ENCODE measurements around the gene CAPG. TPM values are rescaled to one million over a fixed set of nuclear protein-coding genes. Genes with fewer than 3 reads are reported as not detected.
"Not testable (repeated sequence)": the region's sequence is repeated elsewhere in the genome, so short reads cannot be mapped to it uniquely, and the experiment has no call there.

CAPG gene
- total RNA-seq, 2 experiments from 2014 or later = 8.1 to 9.8 TPM

DNA sequence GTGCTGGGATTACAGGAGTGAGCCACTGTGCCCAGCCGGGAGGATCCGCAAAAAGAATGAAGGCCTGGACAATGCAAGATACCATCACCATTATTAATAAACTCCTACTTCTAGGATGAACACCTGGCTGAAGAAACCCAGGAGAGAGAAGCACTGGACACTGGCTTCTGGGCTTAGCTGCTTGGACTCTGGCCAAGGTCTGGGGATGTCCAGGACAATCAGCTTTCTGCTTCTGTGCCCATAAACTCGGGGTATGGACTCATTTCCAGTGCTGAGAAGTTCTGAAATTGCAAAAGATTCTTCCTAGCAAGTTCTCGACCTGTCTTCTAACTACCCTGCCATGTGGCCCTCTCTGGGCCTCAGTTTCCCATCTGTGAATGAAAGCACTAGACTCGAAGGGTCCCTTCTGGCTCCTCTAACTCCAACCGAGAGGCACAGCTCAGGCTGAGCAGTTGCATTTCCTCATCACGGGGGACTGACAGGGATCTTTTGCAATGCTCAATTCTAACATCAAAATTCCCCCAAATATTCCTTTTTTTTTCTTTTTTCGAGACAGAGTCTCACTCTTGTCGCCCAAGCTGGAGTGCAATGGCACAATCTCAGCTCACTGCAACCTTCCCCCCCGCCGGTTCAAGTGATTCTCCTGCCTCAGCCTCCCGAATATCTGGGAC lies 5.9 kb upstream of the CAPG start:
- H3K9me2 ChIP-seq (ENCODE audit: insufficient read depth, low read length) = no peaks in the 10 kb centered on the region
- no peak overlapping the region for H2AFZ ChIP-seq (ENCODE audit: low read length)
- intact Hi-C loops (cut with micrococcal nuclease; ENCODE audit: unreplicated experiment) = no loop called here
- H3K9me3 ChIP-seq (ENCODE audit: low read length) = no peaks in the 10 kb centered on the region
- no peak for DNase-seq (ENCODE audit: low spot score)
- ChIA-PET CTCF (ENCODE audit: unreplicated experiment) (no interaction called here), POLR2A (no interaction called here)
- H3K27ac ChIP-seq (ENCODE audit: low read depth, low read length, poor library complexity, severe bottlenecking) = no peak overlapping the region
- no TSS peak for BruUV-seq (replicated peaks)
- H3K4me3 ChIP-seq (ENCODE audit: low read depth, low read length, poor library complexity, severe bottlenecking) = no peak overlapping the region
- no peaks in the 10 kb centered on the region for H3K36me3 ChIP-seq (ENCODE audit: insufficient read depth, low read length)
- H3K4me2 ChIP-seq (ENCODE audit: low read length) = no peak overlapping the region
- peaks cover 28% of the 10 kb centered on the region for H3K4me1 ChIP-seq (ENCODE audit: insufficient read depth, low read length, poor library complexity, severe bottlenecking)
- TF ChIP-seq, protein P1, sequence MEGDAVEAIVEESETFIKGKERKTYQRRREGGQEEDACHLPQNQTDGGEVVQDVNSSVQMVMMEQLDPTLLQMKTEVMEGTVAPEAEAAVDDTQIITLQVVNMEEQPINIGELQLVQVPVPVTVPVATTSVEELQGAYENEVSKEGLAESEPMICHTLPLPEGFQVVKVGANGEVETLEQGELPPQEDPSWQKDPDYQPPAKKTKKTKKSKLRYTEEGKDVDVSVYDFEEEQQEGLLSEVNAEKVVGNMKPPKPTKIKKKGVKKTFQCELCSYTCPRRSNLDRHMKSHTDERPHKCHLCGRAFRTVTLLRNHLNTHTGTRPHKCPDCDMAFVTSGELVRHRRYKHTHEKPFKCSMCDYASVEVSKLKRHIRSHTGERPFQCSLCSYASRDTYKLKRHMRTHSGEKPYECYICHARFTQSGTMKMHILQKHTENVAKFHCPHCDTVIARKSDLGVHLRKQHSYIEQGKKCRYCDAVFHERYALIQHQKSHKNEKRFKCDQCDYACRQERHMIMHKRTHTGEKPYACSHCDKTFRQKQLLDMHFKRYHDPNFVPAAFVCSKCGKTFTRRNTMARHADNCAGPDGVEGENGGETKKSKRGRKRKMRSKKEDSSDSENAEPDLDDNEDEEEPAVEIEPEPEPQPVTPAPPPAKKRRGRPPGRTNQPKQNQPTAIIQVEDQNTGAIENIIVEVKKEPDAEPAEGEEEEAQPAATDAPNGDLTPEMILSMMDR (conservative IDR thresholded peaks at IDR 0.05; ENCODE audit: low read length) = no peak
- TF ChIP-seq EZH2phosphoT487 (IDR thresholded peaks at IDR 0.05; ENCODE audit: borderline replicate concordance, low read depth, low read length) = no peak
- no peaks in the 10 kb centered on the region for H4K20me1 ChIP-seq (ENCODE audit: insufficient read depth, low read length)
- no peaks in the 10 kb centered on the region for H3K79me2 ChIP-seq (ENCODE audit: insufficient read depth, low read depth, low read length)

DNA sequence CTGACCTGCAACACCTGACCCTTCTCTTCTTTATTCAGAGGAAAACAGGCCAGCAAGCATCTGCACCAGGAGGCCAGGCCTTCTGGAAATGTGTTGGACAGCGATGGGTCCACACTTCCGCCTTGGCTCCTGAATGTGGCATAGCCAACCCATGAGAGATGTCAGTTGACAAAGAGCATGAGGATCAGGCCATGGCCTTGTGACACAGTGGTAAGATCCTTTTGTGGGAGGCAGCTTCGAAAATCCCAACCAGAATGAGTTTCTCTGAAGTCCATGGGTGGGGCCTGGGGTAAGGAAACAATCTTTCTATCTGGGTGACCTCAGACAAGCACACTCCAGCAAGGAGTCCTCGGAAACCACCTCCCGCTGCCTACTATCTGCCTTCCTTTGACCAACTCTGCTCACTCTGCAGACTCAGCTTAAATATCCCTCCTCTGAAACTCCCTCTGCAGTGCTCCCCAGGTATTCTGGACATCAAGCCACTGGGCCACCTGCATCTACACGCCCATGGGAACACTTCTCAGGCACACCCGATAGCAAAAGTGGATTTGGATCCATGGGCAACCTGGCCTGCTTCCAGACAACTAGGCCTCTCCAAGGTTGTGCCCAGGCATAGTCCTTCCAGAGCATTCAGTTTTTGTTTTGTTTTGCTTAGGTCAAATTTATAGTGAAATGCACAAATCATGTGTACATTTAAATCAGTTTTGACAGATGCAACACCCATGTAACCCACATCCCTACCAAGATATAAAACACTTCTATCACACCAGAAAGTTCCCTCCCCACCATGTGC lies 4.8 kb upstream of the CAPG start:
- H3K4me2 ChIP-seq (ENCODE audit: low read length) = no peak overlapping the region
- no TSS peak for BruUV-seq (replicated peaks)
- intact Hi-C loops (cut with micrococcal nuclease; ENCODE audit: unreplicated experiment) = no loop called here
- POLR2A ChIA-PET = no interaction called here
- no peaks in the 10 kb centered on the region for H3K36me3 ChIP-seq (ENCODE audit: insufficient read depth, low read length)
- H2AFZ ChIP-seq (ENCODE audit: low read length) = no peak overlapping the region
- H3K9me3 ChIP-seq (ENCODE audit: low read length) = no peaks in the 10 kb centered on the region
- no peaks in the 10 kb centered on the region for H4K20me1 ChIP-seq (ENCODE audit: insufficient read depth, low read length)
- no peaks in the 10 kb centered on the region for H3K9me2 ChIP-seq (ENCODE audit: insufficient read depth, low read length)
- TF ChIP-seq EZH2phosphoT487 (IDR thresholded peaks at IDR 0.05; ENCODE audit: borderline replicate concordance, low read depth, low read length) = no peak
- TF ChIP-seq, protein P1 (conservative IDR thresholded peaks at IDR 0.05; ENCODE audit: low read length) = no peak
- H3K79me2 ChIP-seq (ENCODE audit: insufficient read depth, low read depth, low read length) = no peaks in the 10 kb centered on the region
- CTCF ChIA-PET (ENCODE audit: unreplicated experiment) = no interaction called here
- no peak overlapping the region for H3K27ac ChIP-seq (ENCODE audit: low read depth, low read length, poor library complexity, severe bottlenecking)
- H3K4me1 ChIP-seq (ENCODE audit: insufficient read depth, low read length, poor library complexity, severe bottlenecking) = peaks cover 23% of the 10 kb centered on the region
- DNase-seq (ENCODE audit: low spot score) = no peak
- H3K4me3 ChIP-seq (ENCODE audit: low read depth, low read length, poor library complexity, severe bottlenecking) = no peak overlapping the region

DNA sequence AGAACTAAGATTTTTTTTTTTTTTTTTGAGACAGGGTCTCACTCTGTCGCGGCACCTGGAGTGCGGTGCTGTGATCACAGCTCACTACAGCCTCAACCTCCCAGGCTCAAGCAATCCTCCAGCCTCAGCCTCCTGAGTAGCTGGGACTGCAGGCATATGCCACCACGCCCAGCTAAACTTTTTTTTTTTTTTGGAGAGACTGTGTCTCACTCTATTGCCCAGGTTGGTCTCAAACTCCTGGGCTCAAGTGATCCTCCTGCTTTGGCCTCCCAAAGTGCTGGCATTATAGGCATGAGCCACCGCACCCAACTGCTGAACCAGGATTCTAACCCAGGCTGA lies 4.2 kb upstream of the CAPG start:
- CTCF ChIA-PET (ENCODE audit: unreplicated experiment) = interaction anchor here (0.6 kb wide), 1 partner anchor 132 kb away, joined by 4 read pairs; no protein-coding TSS in a partner anchor
- H4K20me1 ChIP-seq (ENCODE audit: insufficient read depth, low read length); H3K79me2 ChIP-seq (ENCODE audit: insufficient read depth, low read depth, low read length); H3K4me2 ChIP-seq (ENCODE audit: low read length); BruUV-seq (replicated peaks); H3K36me3 ChIP-seq (ENCODE audit: insufficient read depth, low read length); H2AFZ ChIP-seq (ENCODE audit: low read length); H3K9me3 ChIP-seq (ENCODE audit: low read length); DNase-seq (ENCODE audit: low spot score); H3K9me2 ChIP-seq (ENCODE audit: insufficient read depth, low read length); H3K27ac ChIP-seq (ENCODE audit: low read depth, low read length, poor library complexity, severe bottlenecking); intact Hi-C loops (cut with micrococcal nuclease; ENCODE audit: unreplicated experiment); H3K4me3 ChIP-seq (ENCODE audit: low read depth, low read length, poor library complexity, severe bottlenecking): not testable (repeated sequence)
- peaks cover 23% of the 10 kb centered on the region for H3K4me1 ChIP-seq (ENCODE audit: insufficient read depth, low read length, poor library complexity, severe bottlenecking)
- POLR2A ChIA-PET = interaction anchor here (0.8 kb wide), 1 partner anchor 150 kb away, joined by 3 read pairs; no protein-coding TSS in a partner anchor
